ENCODE measurements around the gene PTPRT. TPM values are rescaled to one million over a fixed set of nuclear protein-coding genes. Genes with fewer than 3 reads are reported as not detected.

PTPRT gene
- total RNA-seq, 1 donor, result 0.72 TPM

GRCh38 chr20:42496595-42496994 is 693.1 kb downstream of the PTPRT start:
- no peak for TF ChIP-seq CTCF (IDR thresholded peaks at IDR 0.05; ENCODE audit: insufficient read depth, low read length)
- no peak overlapping the region for H3K4me3 ChIP-seq (ENCODE audit: low read depth, low read length)
- DNase-seq (ENCODE audit: low read depth), result no peak

- TF ChIP-seq CTCF (IDR thresholded peaks at IDR 0.05; ENCODE audit: insufficient read depth, low read length), result no peak
- no peak overlapping the region for H3K4me3 ChIP-seq (ENCODE audit: low read depth, low read length)
- no peak for DNase-seq (ENCODE audit: low read depth)
These were observed 695.4 kb downstream of the PTPRT start for GRCh38 chr20:42494290-42494689.

GRCh38 chr20:42493001-42493400 is 696.7 kb downstream of the PTPRT start:
- no peak overlapping the region for H3K4me3 ChIP-seq (ENCODE audit: low read depth, low read length)
- DNase-seq (ENCODE audit: low read depth), result no peak
- no peak for TF ChIP-seq CTCF (IDR thresholded peaks at IDR 0.05; ENCODE audit: insufficient read depth, low read length)

- DNase-seq (ENCODE audit: low read depth), result no peak
- no peak for TF ChIP-seq CTCF (IDR thresholded peaks at IDR 0.05; ENCODE audit: insufficient read depth, low read length)
- no peak overlapping the region for H3K4me3 ChIP-seq (ENCODE audit: low read depth, low read length)
These were observed 697.4 kb downstream of the PTPRT start for GRCh38 chr20:42492290-42492689.

GRCh38 chr20:42485556-42485955 is 704.1 kb downstream of the PTPRT start:
- no peak for TF ChIP-seq CTCF (IDR thresholded peaks at IDR 0.05; ENCODE audit: insufficient read depth, low read length)
- no peak overlapping the region for H3K4me3 ChIP-seq (ENCODE audit: low read depth, low read length)
- no peak for DNase-seq (ENCODE audit: low read depth)

GRCh38 chr20:42484790-42485375 is 704.8 kb downstream of the PTPRT start:
- no peak for TF ChIP-seq CTCF (IDR thresholded peaks at IDR 0.05; ENCODE audit: insufficient read depth, low read length)
- H3K4me3 ChIP-seq (ENCODE audit: low read depth, low read length), result no peak overlapping the region
- DNase-seq (ENCODE audit: low read depth), result no peak

GRCh38 chr20:42484335-42484734 is 705.4 kb downstream of the PTPRT start:
- peak; percentile 2 for DNase-seq (ENCODE audit: low read depth)

More at GRCh38 chr20:42484335-42484734, 705.4 kb downstream of the PTPRT start:
- no peak for TF ChIP-seq CTCF (IDR thresholded peaks at IDR 0.05; ENCODE audit: insufficient read depth, low read length)
- H3K4me3 ChIP-seq (ENCODE audit: low read depth, low read length), result no peak overlapping the region
